Lower leg skin (tissue), 4 donors: ENCODE data around the gene CMSS1. TPM values are rescaled to one million over a fixed set of nuclear protein-coding genes. Genes with fewer than 3 reads are reported as not detected.

Experiments used
- DNase-seq, 2 donors: peaks; one replicate each; pipeline ENCODE4 v3.0.0-alpha.2; 2019; ENCODE audit warnings: low spot score in 2 of 2
- H3K4me3 ChIP-seq: fragments of 200-600 bp; sonication (generic); 2 replicates; pipeline ENCODE4 v1.5.1; 2017; ENCODE audit warnings: mild to moderate bottlenecking, low read depth; ENCODE audit not compliant: poor library complexity, severe bottlenecking
- CTCF ChIP-seq, 3 donors: fragments of 450-650 bp; IDR thresholded peaks; one replicate each; pipeline ENCODE4 v1.5.1; 2016; ENCODE audit warnings: antibody characterized with exemption in 3 of 3, mild to moderate bottlenecking in 3 of 3, moderate library complexity in 2 of 3
- POLR2A ChIP-seq, 2 donors: fragments of 450-650 bp; IDR thresholded peaks; one replicate each; pipeline ENCODE4 v1.6.1; 2016 to 2017; ENCODE audit warnings: antibody characterized with exemption in 2 of 2, mild to moderate bottlenecking in 1 of 2, moderate library complexity in 1 of 2
- WGBS, 2 donors: methylation state at CpG; one replicate each; pipeline ENCODE4 v1.1.5; 2018; 5-methylcytosine and 5-hydroxymethylcytosine counted together
- intact Hi-C: fragments of 100-400 bp; cut with DNase I; formaldehyde crosslinking; loops from one replicate; pipeline ENCODE4 v1.15.0; 2023; ENCODE audit warnings: low total_unique reads
- total RNA-seq, 4 donors: library from RNA; depleted of rRNA; stranded (reverse); fragments of >200 nt; gene quantifications; one replicate each; pipeline ENCODE4 v1.1.0, GENCODE V29; 2016

CMSS1 gene
- total RNA-seq, 4 donors from 2014 or later, result 3.7 to 13.2 (median 7.5) TPM

DNA sequence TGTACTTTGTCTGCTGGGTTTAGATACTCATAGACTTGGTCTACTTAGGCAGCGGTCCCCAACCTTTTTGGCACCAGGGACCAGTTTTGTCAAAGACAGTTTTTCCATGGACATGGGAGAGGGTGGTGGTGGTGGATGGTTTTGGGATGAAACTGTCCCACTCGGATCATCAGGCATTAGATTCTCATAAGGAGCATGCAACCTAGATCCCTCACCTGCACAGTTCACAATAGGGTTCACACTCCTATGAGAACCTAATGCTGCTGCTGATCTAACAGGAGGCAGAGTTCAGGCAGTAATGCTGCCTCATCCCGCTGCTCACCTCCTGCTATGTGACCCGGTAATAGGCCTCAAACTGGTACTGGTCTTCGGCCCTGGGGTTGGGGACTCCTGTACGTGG is 45.3 kb downstream of the CMSS1 start:
- intact Hi-C loops, result no loop called here
- no peak overlapping the region for H3K4me3 ChIP-seq
- TF ChIP-seq CTCF (IDR thresholded peaks at IDR 0.05) (no peak), POLR2A (IDR thresholded peaks at IDR 0.05) (no peak)
- WGBS, 2 donors, result 89 to 92% methylated on average over 6 of the region's 6 CpGs
- no peak for DNase-seq

- no peak overlapping the region for H3K4me3 ChIP-seq
- intact Hi-C loops, result no loop called here
- no peak for DNase-seq
- TF ChIP-seq POLR2A (IDR thresholded peaks at IDR 0.05), result no peak
- TF ChIP-seq CTCF (IDR thresholded peaks at IDR 0.05), result no peak
- 81 to 85% methylated on average over 2 of the region's 2 CpGs for WGBS, 2 donors
Measured at GRCh38 chr3:99863588-99863987, 45.9 kb downstream of the CMSS1 start.

- no peak for DNase-seq
- no peak overlapping the region for H3K4me3 ChIP-seq
- no peak for TF ChIP-seq CTCF (IDR thresholded peaks at IDR 0.05)
- no peak for TF ChIP-seq POLR2A (IDR thresholded peaks at IDR 0.05)
- WGBS, 2 donors, result 98 to 100% methylated on average over 2 of the region's 2 CpGs
- intact Hi-C loops, result no loop called here
Measured at GRCh38 chr3:99864289-99864688, 46.6 kb downstream of the CMSS1 start.

GRCh38 chr3:99865321-99865720 is 47.7 kb downstream of the CMSS1 start:
- intact Hi-C loops, result no loop called here

DNA sequence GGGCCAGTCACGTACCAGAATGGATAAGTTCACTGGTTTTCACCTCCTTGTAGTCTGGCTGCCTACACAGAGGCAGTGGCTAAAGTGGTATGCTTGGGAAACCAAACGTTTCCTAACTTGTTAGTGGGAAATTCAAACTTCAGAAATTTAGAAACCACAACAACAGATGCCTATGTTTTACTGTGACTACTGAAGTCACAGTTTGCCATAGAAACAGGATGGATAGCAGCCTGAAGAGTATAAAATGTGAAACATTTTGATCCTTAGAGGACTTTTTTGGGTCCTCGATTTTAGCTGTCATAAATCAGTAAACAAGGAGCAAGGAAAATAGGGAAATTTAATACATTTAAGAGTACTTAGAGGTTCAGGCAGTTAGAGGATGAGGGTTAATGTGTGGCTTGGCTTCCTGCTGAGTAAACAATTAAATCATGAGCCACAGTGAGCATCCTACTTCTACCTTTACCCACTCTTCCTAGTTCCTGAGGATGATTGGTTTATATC is 48.6 kb downstream of the CMSS1 start:
- TF ChIP-seq POLR2A (IDR thresholded peaks at IDR 0.05), result no peak
- TF ChIP-seq CTCF (IDR thresholded peaks at IDR 0.05), result no peak
- no peak for DNase-seq
- intact Hi-C loops, result no loop called here
- no peak overlapping the region for H3K4me3 ChIP-seq
- WGBS, 2 donors, result 42% methylated on average over 3 of the region's 3 CpGs

More at GRCh38 chr3:99865321-99865720, 47.7 kb downstream of the CMSS1 start:
- TF ChIP-seq CTCF (IDR thresholded peaks at IDR 0.05) (no peak), POLR2A (IDR thresholded peaks at IDR 0.05) (no peak)
- no peak for DNase-seq
- no peak overlapping the region for H3K4me3 ChIP-seq
- 78 to 89% methylated on average over 1 of the region's 1 CpG for WGBS, 2 donors
